K562 (cell line): ENCODE results near the gene KLK11.

ENCODE experiments used
- ARID4B ChIP-seq: sonication (generic); formaldehyde crosslinking; IDR thresholded peaks from 2 replicates; pipeline ENCODE4 v1.8.0; 2022; ENCODE audit warnings: mild to moderate bottlenecking, missing genetic modification reagents
- KHSRP ChIP-seq: fragments of 450-650 bp; IDR thresholded peaks from 2 replicates; pipeline ENCODE4 v1.6.1; 2017
- ZC3H8 ChIP-seq: fragments of 450-650 bp; IDR thresholded peaks from 2 replicates; pipeline ENCODE4 v1.6.1; 2017

GRCh38 chr19:50977626-50978025 is 48.8 kb downstream of the KLK11 start:
- no peak for TF ChIP-seq ARID4B
- no peak for TF ChIP-seq ZC3H8
- TF ChIP-seq KHSRP = no peak
